Ovary (tissue), 3 donors: ENCODE measurements around the gene TMCC3.

Experiments
- CTCF ChIP-seq, 3 donors: fragments of 450-650 bp in 2 of 3; fragments of 200-600 bp in 1 of 3; IDR thresholded peaks; one replicate each; pipeline versions ENCODE4 v1.5.1 to v1.8.0; 2016 to 2022; ENCODE audit warnings: antibody characterized with exemption in 3 of 3, mild to moderate bottlenecking in 1 of 3
- POLR2A ChIP-seq: fragments of 450-650 bp; IDR thresholded peaks from one replicate; pipeline ENCODE4 v1.6.1; 2017; ENCODE audit warnings: antibody characterized with exemption, mild to moderate bottlenecking, moderate library complexity
- donor health status: DM: no; HTN: no; CAD: no.

- no peak for TF ChIP-seq POLR2A
- TF ChIP-seq CTCF (IDR thresholded peaks at IDR 0.05), result no peak
Measured at GRCh38 chr12:94673496-94673895, 23.1 kb upstream of the TMCC3 start.
